AG04449 (cell line): ENCODE data around the gene DOCK3.

Source experiments
- CTCF ChIA-PET: fragments of 350-600 bp; formaldehyde crosslinking; extraction: SDS; loops from one replicate; lab custom pipeline; 2021; ENCODE audit warnings: antibody characterized with exemption; lab: Yijun Ruan, JAX
- POLR2A ChIA-PET: fragments of 400-600, 350-600 bp; formaldehyde crosslinking; extraction: SDS; loops from one replicate; lab custom pipeline; 2020; ENCODE audit warnings: antibody characterized with exemption, inconsistent platforms; lab: Yijun Ruan, JAX
- DNase-seq: peaks from one replicate; pipeline ENCODE4 v3.0.0-alpha.2; 2010; ENCODE audit warnings: low read depth, low spot score
- H3K4me3 ChIP-seq: 2 replicates; pipeline ENCODE4 v1.5.1; 2011; ENCODE audit warnings: low read depth, mild to moderate bottlenecking, control low read depth, low read length
- CTCF ChIP-seq: IDR thresholded peaks from one replicate; pipeline ENCODE4 v1.5.1; 2011; ENCODE audit warnings: mild to moderate bottlenecking, moderate library complexity, low read length, control low read depth, inconsistent platforms; ENCODE audit not compliant: insufficient read depth; ENCODE audit errors: missing control alignments

The DOCK3 gene

GRCh38 chr3:51044982-51045381 lies 370.3 kb downstream of the DOCK3 start:
- POLR2A ChIA-PET, result no interaction called here
- CTCF ChIA-PET, result no interaction called here
- no peak overlapping the region for H3K4me3 ChIP-seq
- no peak for TF ChIP-seq CTCF
- DNase-seq, result no peak

- ChIA-PET CTCF (no interaction called here), POLR2A (no interaction called here)
- no peak for TF ChIP-seq CTCF
- no peak for DNase-seq
- H3K4me3 ChIP-seq, result no peak overlapping the region
Measured at GRCh38 chr3:51052562-51052961, 377.8 kb downstream of the DOCK3 start.

- ChIA-PET CTCF (no interaction called here), POLR2A (no interaction called here)
- DNase-seq, result no peak
- H3K4me3 ChIP-seq, result no peak overlapping the region
- TF ChIP-seq CTCF, result no peak
Measured at GRCh38 chr3:51057121-51057520, 382.4 kb downstream of the DOCK3 start.

- ChIA-PET CTCF (no interaction called here), POLR2A (no interaction called here)
- H3K4me3 ChIP-seq, result no peak overlapping the region
- no peak for DNase-seq
- no peak for TF ChIP-seq CTCF
Measured at GRCh38 chr3:51063053-51063452, 388.3 kb downstream of the DOCK3 start.

- no peak for DNase-seq
- H3K4me3 ChIP-seq, result no peak overlapping the region
- ChIA-PET POLR2A (no interaction called here), CTCF (interaction anchor here (1.7 kb wide), 1 partner anchor 24 kb away, joined by 4 read pairs; no protein-coding TSS in a partner anchor)
- no peak for TF ChIP-seq CTCF
Measured at GRCh38 chr3:51075221-51075775, 400.6 kb downstream of the DOCK3 start.

GRCh38 chr3:51082363-51082762 lies 407.6 kb downstream of the DOCK3 start:
- POLR2A ChIA-PET, result no interaction called here
- CTCF ChIA-PET, result interaction anchor here (1.0 to 1.5 kb wide), 2 partner anchors 17 to 18 kb away, joined by 3 to 4 read pairs; no protein-coding TSS in a partner anchor
- H3K4me3 ChIP-seq, result no peak overlapping the region

More at GRCh38 chr3:51082363-51082762, 407.6 kb downstream of the DOCK3 start:
- DNase-seq, result no peak
- TF ChIP-seq CTCF, result no peak
